ENCODE data around the gene CCS.

Gene CCS

GRCh38 chr11:66592457-66593302 lies at the start of gene CCS, which contains the start of gene CCDC87:
Gene CCS (plus strand): TSS chr11:66593185. CDS start chr11:66593262, 77 bp downstream.
Gene CCDC87 (minus strand): TSS chr11:66593063. CDS start chr11:66593015, 48 bp downstream.
- TF ChIP-seq CTCF (IDR thresholded peaks at IDR 0.05), result peak; percentile 60

GRCh38 chr11:66543263-66544107 lies 49.5 kb upstream of the CCS start:
- TF ChIP-seq CTCF (IDR thresholded peaks at IDR 0.05), result no peak

- no peak for TF ChIP-seq CTCF (IDR thresholded peaks at IDR 0.05)
These were observed 47.2 kb upstream of the CCS start, which contains the start of gene ZDHHC24 for GRCh38 chr11:66545701-66546367. Gene ZDHHC24 (minus strand): TSS chr11:66546048. CDS start chr11:66546003, 45 bp downstream.

- no peak for TF ChIP-seq CTCF (IDR thresholded peaks at IDR 0.05)
These were observed 46.5 kb upstream of the CCS start, which contains the start of gene ACTN3 for GRCh38 chr11:66546368-66546965. Gene ACTN3 (plus strand): TSS chr11:66546903. CDS start chr11:66546938, 35 bp downstream.

- TF ChIP-seq CTCF (IDR thresholded peaks at IDR 0.05), result no peak
These were observed 45.9 kb upstream of the CCS start for GRCh38 chr11:66546966-66547661.

GRCh38 chr11:66547662-66548009 lies 45.3 kb upstream of the CCS start:
- TF ChIP-seq CTCF (IDR thresholded peaks at IDR 0.05), result no peak

Measured in LNCAP (cell line).